K562 (cell line): Measurements from ENCODE around the gene LAX1. TPM values are rescaled to one million over a fixed set of nuclear protein-coding genes. Genes with fewer than 3 reads are reported as not detected.
A peak's percentile ranks its signal among the peaks of the same experiment; 100 is the strongest.

ENCODE experiments used
- ATAC-seq: fragments of 200-7000 bp; cut with Tn5 transposase; 3 replicates; pipeline ENCODE4 v1.9.1; 2020; ENCODE audit warnings: moderate library complexity
- BruUV-seq: library from RNA; stranded (reverse); fragments of 400-500 nt; replicated peaks from 2 replicates; lab custom pipeline; 2021; lab: Mats Ljungman, UMichigan
- CTCF ChIA-PET: fragments of 300-600 bp; formaldehyde crosslinking; extraction: SDS; loops from one replicate; lab custom pipeline; 2021; ENCODE audit warnings: low intra/inter-chr PET ratio; lab: Yijun Ruan, JAX
- POLR2A ChIA-PET: fragments of 300-600, 350-650 bp; sonication (Branson Sonifier 250); formaldehyde crosslinking; extraction: SDS; loops from one replicate; lab custom pipeline; 2021; ENCODE audit warnings: antibody characterized with exemption, inconsistent platforms; lab: Yijun Ruan, JAX
- DNase-seq, 4 experiments: peaks; one replicate each; pipeline versions ENCODE4 v3.0.0 to v3.0.0-alpha.2; 2011 to 2018; ENCODE audit warnings: low spot score in 3 of 4, mixed read lengths in 3 of 4; ENCODE audit errors: extremely low read depth in 1 of 4
- FAIRE-seq: peaks from 2 replicates; lab custom pipeline; 2011; peaks lifted over from hg19 to GRCh38; lab: Jason Lieb, UNC
- H2AFZ ChIP-seq: 2 replicates; pipeline ENCODE4 v1.6.0; 2011; ENCODE audit warnings: low read depth, low read length, control low read depth, inconsistent platforms
- H3K27ac ChIP-seq: fragments of 200-600 bp; 3 replicates; pipeline ENCODE4 v1.8.0; 2011; ENCODE audit warnings: low read depth, mild to moderate bottlenecking, control low read depth, inconsistent platforms, low read length, moderate library complexity, mixed read lengths; ENCODE audit errors: extremely low read depth
- H3K27me3 ChIP-seq, 2 experiments: fragments of 300-600 bp in 1 of 2; 2 replicates in 1 of 2; 3 replicates in 1 of 2; pipeline versions ENCODE4 v1.6.0 to v1.8.0; 2011; ENCODE audit warnings: inconsistent platforms in 2 of 2, low read length in 2 of 2, mild to moderate bottlenecking in 1 of 2, mixed read lengths in 1 of 2, moderate library complexity in 1 of 2; ENCODE audit not compliant: control insufficient read depth in 2 of 2, insufficient read depth in 2 of 2
- H3K36me3 ChIP-seq: fragments of 300-600 bp; 3 replicates; pipeline ENCODE4 v1.8.0; 2011; ENCODE audit warnings: mild to moderate bottlenecking, low read length, inconsistent platforms; ENCODE audit not compliant: control insufficient read depth, insufficient read depth
- H3K4me1 ChIP-seq, 2 experiments: fragments of 200-600 bp in 1 of 2; replicated peaks in 1 of 2; 2 replicates in 1 of 2; 3 replicates in 1 of 2; pipeline versions ENCODE4 v1.5.1 to v1.8.0; 2011; ENCODE audit warnings: inconsistent platforms in 2 of 2, low read length in 2 of 2, mild to moderate bottlenecking in 1 of 2, mixed read lengths in 1 of 2, moderate library complexity in 1 of 2; ENCODE audit not compliant: control insufficient read depth in 2 of 2, insufficient read depth in 2 of 2
- H3K4me2 ChIP-seq: 2 replicates; pipeline ENCODE4 v1.6.1; 2011; ENCODE audit warnings: low read length, control low read depth, inconsistent platforms, mixed read lengths; ENCODE audit not compliant: insufficient read depth
- H3K4me3 ChIP-seq: fragments of 200-600 bp; sonication (generic), shearing (Covaris generic); 2 replicates; pipeline ENCODE4 v1.5.1; 2016; ENCODE audit warnings: control low read depth, inconsistent platforms
- H3K79me2 ChIP-seq: fragments of 200-600 bp; 3 replicates; pipeline ENCODE4 v1.8.0; 2011; ENCODE audit warnings: low read length, inconsistent platforms; ENCODE audit not compliant: control insufficient read depth, insufficient read depth
- H3K9ac ChIP-seq, 2 experiments: 2 replicates each; pipeline versions ENCODE4 v1.6.0 to v1.6.1; 2011; ENCODE audit warnings: low read depth in 2 of 2, low read length in 2 of 2, control low read depth in 1 of 2, inconsistent platforms in 1 of 2, mild to moderate bottlenecking in 1 of 2, mixed read lengths in 1 of 2; ENCODE audit not compliant: insufficient read depth in 1 of 2
- H3K9me1 ChIP-seq: one replicate; pipeline ENCODE4 v1.6.0; 2011; ENCODE audit warnings: inconsistent platforms, mild to moderate bottlenecking, low read length, moderate library complexity; ENCODE audit not compliant: control insufficient read depth, insufficient read depth
- H3K9me3 ChIP-seq: replicated peaks from 2 replicates; pipeline ENCODE4 v1.5.1; 2011; ENCODE audit warnings: low read depth, low read length, inconsistent platforms; ENCODE audit not compliant: control insufficient read depth, insufficient read depth
- H4K20me1 ChIP-seq: replicated peaks from 2 replicates; pipeline ENCODE4 v1.6.1; 2011; ENCODE audit warnings: low read length, inconsistent platforms, mixed read lengths; ENCODE audit not compliant: control insufficient read depth, insufficient read depth
- BRD4 ChIP-seq: fragments of 200-600 bp; sonication (generic); IDR thresholded peaks from 2 replicates; pipeline ENCODE4 v1.6.1; 2017; ENCODE audit warnings: inconsistent platforms
- CEBPB ChIP-seq: fragments of 450-650 bp; IDR thresholded peaks from 2 replicates; pipeline ENCODE4 v1.6.1; 2016; ENCODE audit warnings: missing genetic modification characterization, missing compliant biosample characterization
- CEBPG ChIP-seq, 3 experiments: fragments of 200-800 bp in 1 of 3; sonication (Bioruptor generic) in 1 of 3; sonication (generic) in 1 of 3; formaldehyde crosslinking in 1 of 3; IDR thresholded peaks in 2 of 3; conservative IDR thresholded peaks in 1 of 3; 2 replicates each; pipeline versions ENCODE4 v1.6.1 to v1.8.0; 2016 to 2022; ENCODE audit warnings: missing compliant biosample characterization in 2 of 3, missing genetic modification characterization in 2 of 3, mild to moderate bottlenecking in 1 of 3, missing genetic modification reagents in 1 of 3
- EP400 ChIP-seq: fragments of 450-650 bp; IDR thresholded peaks from 2 replicates; pipeline ENCODE4 v1.6.1; 2017; ENCODE audit warnings: antibody characterized with exemption, mild to moderate bottlenecking, moderate library complexity
- POU5F1 ChIP-seq: fragments of 150-350 bp; IDR thresholded peaks from 2 replicates; pipeline ENCODE4 v1.6.1; 2014; ENCODE audit warnings: borderline replicate concordance, low read length, low read depth, mild to moderate bottlenecking; ENCODE audit not compliant: partially characterized antibody
- ZNF134 ChIP-seq: fragments of 250-450 bp; sonication (Bioruptor Pico); conservative IDR thresholded peaks from 2 replicates; pipeline ENCODE4 v1.4.0; 2020
- ZNF347 ChIP-seq: fragments of 450-650 bp; formaldehyde crosslinking; IDR thresholded peaks from 2 replicates; pipeline ENCODE4 v1.4.0; 2020; ENCODE audit warnings: low read depth, mild to moderate bottlenecking, moderate library complexity
- ZNF57 ChIP-seq: fragments of 450-650 bp; formaldehyde crosslinking; IDR thresholded peaks from 2 replicates; pipeline ENCODE4 v1.4.0; 2020; ENCODE audit warnings: mild to moderate bottlenecking, moderate library complexity
- in situ Hi-C: fragments of 300-500 bp; cut with MboI; formaldehyde crosslinking; loops from 4 replicates; pipeline ENCODE4 v1.15.0; 2018; ENCODE audit warnings: inconsistent platforms, mixed read lengths
- intact Hi-C: fragments of 100-400 bp; cut with micrococcal nuclease; formaldehyde crosslinking; loops from 2 replicates; pipeline ENCODE4 v1.14.2; 2022
- polyA plus RNA-seq, 8 experiments: library from polyadenylated mRNA; depleted of rRNA in 4 of 8; stranded (reverse) in 5 of 8; unstranded in 3 of 8; fragments of >200 nt; fragmentation: Nextera tagmentation in 2 of 8; fragmentation: Illumina TruSeq in 1 of 8; extraction: Ambion mirVana in 2 of 8; extraction: Trizol in 1 of 8; gene quantifications; 2 replicates each; pipeline versions ENCODE4 v1.2.1 to v1.2.3, GENCODE V29; 2011 to 2014; ENCODE audit warnings: inconsistent platforms in 1 of 8, missing spikeins in 1 of 8
- total RNA-seq, 7 experiments: library from RNA; depleted of rRNA in 6 of 7; stranded (reverse); fragments of >200 nt in 6 of 7; fragmentation: Illumina TruSeq in 2 of 7; extraction: Trizol in 2 of 7; gene quantifications; 2 replicates each; pipeline versions ENCODE4 v1.2.1 to v1.2.3, GENCODE V29; 2011 to 2021; ENCODE audit warnings: low replicate concordance in 1 of 7
- TF ChIP-seq, protein P1 (sequence below): fragments of 450-650 bp; IDR thresholded peaks from 2 replicates; pipeline ENCODE4 v1.7.1; 2018; ENCODE audit warnings: mild to moderate bottlenecking, low read depth; ENCODE audit not compliant: partially characterized antibody

The LAX1 gene
- total and polyA plus RNA-seq, 9 of the 15 experiments (the other 6 are each of a cell fraction or from before 2014, with no cell fraction given): not detected

DNA sequence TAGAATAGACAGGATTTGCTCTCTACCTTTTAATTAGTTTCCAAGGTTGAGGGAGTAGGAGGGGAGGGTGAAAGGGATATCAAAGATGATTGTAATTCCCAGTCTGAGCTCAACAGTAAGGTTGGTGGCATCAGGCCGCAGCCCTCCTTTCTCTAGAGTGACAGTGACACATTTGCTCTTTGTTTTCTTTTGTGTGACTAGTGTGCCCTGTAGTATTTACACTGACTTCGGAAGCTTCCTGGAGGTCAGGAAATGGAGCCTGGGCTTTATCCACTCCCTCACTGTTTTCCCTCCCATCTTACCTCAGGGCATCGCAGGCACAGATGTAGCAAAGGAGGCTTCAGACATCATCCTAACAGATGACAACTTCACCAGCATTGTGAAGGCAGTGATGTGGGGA is 44.7 kb upstream of the LAX1 start (continued):
- TF ChIP-seq, protein P1, sequence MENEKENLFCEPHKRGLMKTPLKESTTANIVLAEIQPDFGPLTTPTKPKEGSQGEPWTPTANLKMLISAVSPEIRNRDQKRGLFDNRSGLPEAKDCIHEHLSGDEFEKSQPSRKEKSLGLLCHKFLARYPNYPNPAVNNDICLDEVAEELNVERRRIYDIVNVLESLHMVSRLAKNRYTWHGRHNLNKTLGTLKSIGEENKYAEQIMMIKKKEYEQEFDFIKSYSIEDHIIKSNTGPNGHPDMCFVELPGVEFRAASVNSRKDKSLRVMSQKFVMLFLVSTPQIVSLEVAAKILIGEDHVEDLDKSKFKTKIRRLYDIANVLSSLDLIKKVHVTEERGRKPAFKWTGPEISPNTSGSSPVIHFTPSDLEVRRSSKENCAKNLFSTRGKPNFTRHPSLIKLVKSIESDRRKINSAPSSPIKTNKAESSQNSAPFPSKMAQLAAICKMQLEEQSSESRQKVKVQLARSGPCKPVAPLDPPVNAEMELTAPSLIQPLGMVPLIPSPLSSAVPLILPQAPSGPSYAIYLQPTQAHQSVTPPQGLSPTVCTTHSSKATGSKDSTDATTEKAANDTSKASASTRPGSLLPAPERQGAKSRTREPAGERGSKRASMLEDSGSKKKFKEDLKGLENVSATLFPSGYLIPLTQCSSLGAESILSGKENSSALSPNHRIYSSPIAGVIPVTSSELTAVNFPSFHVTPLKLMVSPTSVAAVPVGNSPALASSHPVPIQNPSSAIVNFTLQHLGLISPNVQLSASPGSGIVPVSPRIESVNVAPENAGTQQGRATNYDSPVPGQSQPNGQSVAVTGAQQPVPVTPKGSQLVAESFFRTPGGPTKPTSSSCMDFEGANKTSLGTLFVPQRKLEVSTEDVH: no peak
- TF ChIP-seq POU5F1 (no peak), ZNF134 (CRISPR knock-in tag) (no peak), ZNF347 (CRISPR knock-in tag) (no peak), EP400 (no peak)

DNA sequence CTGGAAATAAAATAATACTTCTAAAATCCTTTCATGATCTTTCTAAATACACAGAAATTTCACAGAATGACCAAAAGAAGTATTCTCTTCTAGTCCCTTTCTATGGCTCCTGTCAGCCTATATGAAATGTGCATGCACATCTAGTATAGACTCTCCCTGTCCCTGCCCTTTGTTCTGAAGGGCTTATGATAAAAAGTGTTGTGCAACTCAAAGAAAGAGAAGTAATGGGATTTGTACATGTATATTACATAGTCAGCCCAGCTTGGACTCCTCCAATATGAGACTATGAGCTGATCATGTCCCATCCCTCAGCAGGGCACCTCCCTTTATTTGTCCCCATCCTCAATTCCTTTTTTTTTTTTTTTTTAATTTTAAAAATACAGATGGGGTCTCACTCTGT is 42.1 kb upstream of the LAX1 start:
- no TSS peak for BruUV-seq
- POLR2A ChIA-PET: interaction anchor here (0.6 kb wide), 1 partner anchor 13 kb away, joined by 3 read pairs; no protein-coding TSS in a partner anchor
- intact Hi-C loops: no loop called here

More for the DNA sequence above, 42.1 kb upstream of the LAX1 start:
- Histone ChIP-seq H4K20me1 (no peaks in the 10 kb centered on the region), H3K9ac (no peak overlapping the region), H3K4me1 (peaks cover 4 to 15% of the 10 kb centered on the region in 2 experiments; a peak in 4 of 5 replicates), H3K36me3 (peaks cover 55% of the 10 kb centered on the region), H3K4me2 (no peak overlapping the region), H3K79me2 (no peaks in the 10 kb centered on the region), H2AFZ (no peak overlapping the region), H3K9me1 (no peaks in the 10 kb centered on the region), H3K9me3 (no peaks in the 10 kb centered on the region), H3K4me3 (no peak overlapping the region), H3K27me3 (no peaks in the 10 kb centered on the region), H3K27ac (no peak overlapping the region)
- FAIRE-seq: no peak
- CTCF ChIA-PET: no interaction called here
- no peak for DNase-seq
- in situ Hi-C loops: no loop called here
- ATAC-seq: no peak
- TF ChIP-seq BRD4 (no peak), CEBPB (tag) (peak; percentile 70), ZNF57 (no peak), CEBPG (CRISPR knock-in tag; IDR thresholded peaks at IDR 0.05) (no peak), CEBPG (tag; conservative IDR thresholded peaks at IDR 0.05 in 1 of 2, IDR thresholded peaks at IDR 0.05 in 1 of 2) (no peak)
